ENCODE results near the gene DDX60.

Gene DDX60

GRCh38 chr4:168361365-168362024 lies 42.9 kb upstream of the DDX60 start:
- no peaks in the 10 kb centered on the region for H3K27me3 ChIP-seq (ENCODE audit: low read length)
- no peak overlapping the region for H3K9ac ChIP-seq (ENCODE audit: low read length)
- H3K4me3 ChIP-seq (ENCODE audit: insufficient read depth, low read length, poor library complexity, severe bottlenecking) = no peak overlapping the region
- no peaks in the 10 kb centered on the region for H3K79me2 ChIP-seq (ENCODE audit: insufficient read depth, low read length)
- H3K27ac ChIP-seq (ENCODE audit: low read depth, low read length) = no peak overlapping the region
- H2AFZ ChIP-seq (ENCODE audit: low read depth, low read length, severe bottlenecking) = no peak overlapping the region
- TF ChIP-seq EZH2phosphoT487 (conservative IDR thresholded peaks at IDR 0.05; ENCODE audit: low read length) = no peak
- no peaks in the 10 kb centered on the region for H3F3A ChIP-seq (ENCODE audit: insufficient read depth)
- no peaks in the 10 kb centered on the region for H3K36me3 ChIP-seq (ENCODE audit: low read length)
- H3K9me2 ChIP-seq (replicated peaks; ENCODE audit: insufficient read depth, low read length) = no peaks in the 10 kb centered on the region
- no peaks in the 10 kb centered on the region for H4K20me1 ChIP-seq (ENCODE audit: low read depth, low read length)
- H3K4me2 ChIP-seq (ENCODE audit: low read depth, low read length, poor library complexity, severe bottlenecking) = no peak overlapping the region
- H3K9me3 ChIP-seq (ENCODE audit: insufficient read depth, low read length) = no peaks in the 10 kb centered on the region

GRCh38 chr4:168360271-168360670 lies 41.7 kb upstream of the DDX60 start:
- Histone ChIP-seq H3K27ac (ENCODE audit: low read depth, low read length) (no peak overlapping the region), H3K36me3 (ENCODE audit: low read length) (no peaks in the 10 kb centered on the region), H3K9ac (ENCODE audit: low read length) (no peak overlapping the region), H4K20me1 (ENCODE audit: low read depth, low read length) (no peaks in the 10 kb centered on the region), H3K79me2 (ENCODE audit: insufficient read depth, low read length) (no peaks in the 10 kb centered on the region), H3K27me3 (ENCODE audit: low read length) (no peaks in the 10 kb centered on the region), H2AFZ (ENCODE audit: low read depth, low read length, severe bottlenecking) (no peak overlapping the region), H3F3A (ENCODE audit: insufficient read depth) (no peaks in the 10 kb centered on the region), H3K4me3 (ENCODE audit: insufficient read depth, low read length, poor library complexity, severe bottlenecking) (no peak overlapping the region), H3K9me3 (ENCODE audit: insufficient read depth, low read length) (no peaks in the 10 kb centered on the region), H3K4me2 (ENCODE audit: low read depth, low read length, poor library complexity, severe bottlenecking) (no peak overlapping the region), H3K9me2 (replicated peaks; ENCODE audit: insufficient read depth, low read length) (no peaks in the 10 kb centered on the region)
- TF ChIP-seq CTCF (IDR thresholded peaks at IDR 0.05; ENCODE audit: insufficient read depth, low read length, poor library complexity, severe bottlenecking) (no peak), EZH2phosphoT487 (conservative IDR thresholded peaks at IDR 0.05; ENCODE audit: low read length) (no peak)

GRCh38 chr4:168357941-168358340 lies 39.4 kb upstream of the DDX60 start:
- TF ChIP-seq CTCF (IDR thresholded peaks at IDR 0.05; ENCODE audit: insufficient read depth, low read length, poor library complexity, severe bottlenecking) (no peak), EZH2phosphoT487 (conservative IDR thresholded peaks at IDR 0.05; ENCODE audit: low read length) (no peak)
- Histone ChIP-seq H3K36me3 (ENCODE audit: low read length) (no peaks in the 10 kb centered on the region), H4K20me1 (ENCODE audit: low read depth, low read length) (no peaks in the 10 kb centered on the region)

GRCh38 chr4:168353746-168354145 lies 35.2 kb upstream of the DDX60 start:
- TF ChIP-seq EZH2phosphoT487 (conservative IDR thresholded peaks at IDR 0.05; ENCODE audit: low read length) (no peak), CTCF (IDR thresholded peaks at IDR 0.05; ENCODE audit: insufficient read depth, low read length, poor library complexity, severe bottlenecking) (no peak)
- H3K36me3 ChIP-seq (ENCODE audit: low read length) = no peaks in the 10 kb centered on the region

More at GRCh38 chr4:168357941-168358340, 39.4 kb upstream of the DDX60 start:
- Histone ChIP-seq H3K4me3 (ENCODE audit: insufficient read depth, low read length, poor library complexity, severe bottlenecking) (no peak overlapping the region), H3K9me2 (replicated peaks; ENCODE audit: insufficient read depth, low read length) (no peaks in the 10 kb centered on the region), H3F3A (ENCODE audit: insufficient read depth) (no peaks in the 10 kb centered on the region), H3K4me2 (ENCODE audit: low read depth, low read length, poor library complexity, severe bottlenecking) (no peak overlapping the region), H3K9me3 (ENCODE audit: insufficient read depth, low read length) (no peaks in the 10 kb centered on the region), H3K27ac (ENCODE audit: low read depth, low read length) (no peak overlapping the region), H3K27me3 (ENCODE audit: low read length) (no peaks in the 10 kb centered on the region), H2AFZ (ENCODE audit: low read depth, low read length, severe bottlenecking) (no peak overlapping the region), H3K79me2 (ENCODE audit: insufficient read depth, low read length) (no peaks in the 10 kb centered on the region), H3K9ac (ENCODE audit: low read length) (no peak overlapping the region)

More at GRCh38 chr4:168353746-168354145, 35.2 kb upstream of the DDX60 start:
- H3K9ac ChIP-seq (ENCODE audit: low read length) = no peak overlapping the region
- H4K20me1 ChIP-seq (ENCODE audit: low read depth, low read length) = no peaks in the 10 kb centered on the region
- no peaks in the 10 kb centered on the region for H3K9me3 ChIP-seq (ENCODE audit: insufficient read depth, low read length)
- H3K4me3 ChIP-seq (ENCODE audit: insufficient read depth, low read length, poor library complexity, severe bottlenecking) = no peak overlapping the region
- H2AFZ ChIP-seq (ENCODE audit: low read depth, low read length, severe bottlenecking) = no peak overlapping the region
- H3K27ac ChIP-seq (ENCODE audit: low read depth, low read length) = no peak overlapping the region
- no peaks in the 10 kb centered on the region for H3K27me3 ChIP-seq (ENCODE audit: low read length)
- H3K4me2 ChIP-seq (ENCODE audit: low read depth, low read length, poor library complexity, severe bottlenecking) = no peak overlapping the region
- no peaks in the 10 kb centered on the region for H3K79me2 ChIP-seq (ENCODE audit: insufficient read depth, low read length)
- no peaks in the 10 kb centered on the region for H3K9me2 ChIP-seq (replicated peaks; ENCODE audit: insufficient read depth, low read length)
- no peaks in the 10 kb centered on the region for H3F3A ChIP-seq (ENCODE audit: insufficient read depth)
